Fibroblast of mammary gland (primary cell): Measurements from ENCODE around the gene PTPN6.

Source experiments
- DNase-seq: peaks from one replicate; pipeline ENCODE4 v3.0.0-alpha.2; 2010; ENCODE audit warnings: low read depth
- H3K4me3 ChIP-seq: 2 replicates; pipeline ENCODE4 v1.5.1; 2011; ENCODE audit warnings: low read depth, mild to moderate bottlenecking, low read length, moderate library complexity; ENCODE audit not compliant: control insufficient read depth
- CTCF ChIP-seq: conservative IDR thresholded peaks from 2 replicates; pipeline ENCODE4 v1.5.1; 2011; ENCODE audit warnings: low read depth, low read length, inconsistent platforms; ENCODE audit not compliant: control insufficient read depth, insufficient read depth

PTPN6 gene

GRCh38 chr12:7001921-7002591 is 50.9 kb downstream of the PTPN6 start:
- no peak for DNase-seq
- no peak for TF ChIP-seq CTCF
- no peak overlapping the region for H3K4me3 ChIP-seq

DNA sequence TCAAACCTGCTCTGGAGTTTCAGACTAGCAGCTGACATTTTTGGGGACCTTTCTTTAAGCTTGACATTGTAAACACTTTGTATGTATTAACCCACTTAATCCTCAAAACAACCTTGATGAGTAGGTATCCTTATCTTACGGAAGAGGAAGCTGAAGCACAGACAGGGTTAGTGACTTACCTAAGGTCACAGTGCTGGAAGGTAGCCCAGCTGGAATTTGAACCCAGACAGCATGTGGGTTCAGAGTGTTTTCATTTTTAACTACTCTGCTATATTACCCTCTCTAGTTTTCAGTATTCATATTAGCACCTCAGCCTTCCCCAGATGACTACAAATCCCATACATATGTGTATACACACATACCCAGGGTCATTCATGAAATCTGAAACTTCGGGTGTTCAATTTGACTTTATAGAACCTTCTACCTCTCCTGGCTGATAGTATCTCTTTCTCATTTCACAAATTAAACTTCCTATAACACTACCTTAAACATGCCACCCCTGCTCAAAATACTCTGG is 53.2 kb downstream of the PTPN6 start:
- no peak for DNase-seq
- TF ChIP-seq CTCF, result no peak
- H3K4me3 ChIP-seq, result no peak overlapping the region

DNA sequence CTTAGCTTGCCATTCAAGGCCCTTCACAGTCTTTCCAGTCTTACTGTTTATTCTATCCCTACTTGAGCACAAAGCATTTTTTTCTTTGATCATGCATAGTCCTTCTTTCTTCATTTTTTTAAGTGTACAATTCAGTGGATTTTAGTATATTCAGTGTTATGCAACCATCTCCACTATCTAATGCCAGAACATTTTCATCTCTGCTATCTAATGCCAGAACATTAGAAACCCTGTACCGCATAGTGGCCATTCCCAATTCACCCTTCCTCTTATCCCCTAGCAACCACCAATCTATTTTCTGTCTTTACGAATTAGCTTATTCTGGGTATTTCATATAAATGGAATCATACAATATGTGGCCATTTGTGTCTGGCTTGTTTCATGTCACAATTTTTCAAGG is 53.7 kb downstream of the PTPN6 start:
- DNase-seq, result no peak
- H3K4me3 ChIP-seq, result no peak overlapping the region

DNA sequence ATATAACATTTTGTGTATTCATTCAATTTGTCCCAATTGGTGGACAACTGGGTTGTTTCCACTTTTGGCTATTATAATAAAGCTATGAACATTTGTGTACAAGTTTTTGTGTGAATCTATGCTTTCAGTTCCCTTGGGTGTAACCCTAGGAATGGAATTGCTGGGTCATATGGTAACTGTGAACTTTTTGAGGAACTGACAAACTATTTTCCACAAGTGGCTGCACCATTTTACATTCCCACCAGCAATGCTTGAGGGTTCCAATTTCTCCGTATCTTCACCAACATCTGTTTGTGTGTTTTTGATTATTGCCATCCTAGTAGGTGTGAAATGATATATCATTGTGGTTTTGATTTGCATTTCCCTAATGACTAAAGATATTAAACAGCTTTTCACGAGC is 54.2 kb downstream of the PTPN6 start:
- no peak for DNase-seq
- no peak for TF ChIP-seq CTCF

More for the DNA sequence above, 53.7 kb downstream of the PTPN6 start:
- TF ChIP-seq CTCF, result no peak

DNA sequence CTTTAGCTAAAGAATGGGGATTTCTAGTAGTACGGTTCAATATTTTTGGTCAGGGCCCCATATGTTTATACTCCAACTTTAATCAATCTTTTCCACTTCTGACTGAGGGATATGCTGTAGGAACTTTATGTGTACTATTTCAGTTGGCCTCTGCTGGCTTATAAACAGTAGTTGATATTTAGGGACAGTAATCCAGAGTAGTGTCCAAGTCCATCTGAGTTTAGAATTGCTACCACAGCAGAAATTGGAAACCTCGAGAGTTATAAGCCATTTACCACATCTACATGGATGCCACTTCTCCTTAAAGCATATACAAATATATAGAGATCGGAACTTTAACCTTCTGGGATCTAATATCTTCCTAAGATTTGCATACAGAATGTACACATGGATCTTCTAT is 55.5 kb downstream of the PTPN6 start:
- TF ChIP-seq CTCF, result no peak
- no peak for DNase-seq
- H3K4me3 ChIP-seq, result no peak overlapping the region

More for the DNA sequence above, 54.2 kb downstream of the PTPN6 start:
- no peak overlapping the region for H3K4me3 ChIP-seq

GRCh38 chr12:7008864-7009263 is 57.7 kb downstream of the PTPN6 start:
- no peak for TF ChIP-seq CTCF
- DNase-seq, result no peak
- H3K4me3 ChIP-seq, result no peak overlapping the region
